Measurements from ENCODE around the gene ZNFX1.

ZNFX1 gene

DNA sequence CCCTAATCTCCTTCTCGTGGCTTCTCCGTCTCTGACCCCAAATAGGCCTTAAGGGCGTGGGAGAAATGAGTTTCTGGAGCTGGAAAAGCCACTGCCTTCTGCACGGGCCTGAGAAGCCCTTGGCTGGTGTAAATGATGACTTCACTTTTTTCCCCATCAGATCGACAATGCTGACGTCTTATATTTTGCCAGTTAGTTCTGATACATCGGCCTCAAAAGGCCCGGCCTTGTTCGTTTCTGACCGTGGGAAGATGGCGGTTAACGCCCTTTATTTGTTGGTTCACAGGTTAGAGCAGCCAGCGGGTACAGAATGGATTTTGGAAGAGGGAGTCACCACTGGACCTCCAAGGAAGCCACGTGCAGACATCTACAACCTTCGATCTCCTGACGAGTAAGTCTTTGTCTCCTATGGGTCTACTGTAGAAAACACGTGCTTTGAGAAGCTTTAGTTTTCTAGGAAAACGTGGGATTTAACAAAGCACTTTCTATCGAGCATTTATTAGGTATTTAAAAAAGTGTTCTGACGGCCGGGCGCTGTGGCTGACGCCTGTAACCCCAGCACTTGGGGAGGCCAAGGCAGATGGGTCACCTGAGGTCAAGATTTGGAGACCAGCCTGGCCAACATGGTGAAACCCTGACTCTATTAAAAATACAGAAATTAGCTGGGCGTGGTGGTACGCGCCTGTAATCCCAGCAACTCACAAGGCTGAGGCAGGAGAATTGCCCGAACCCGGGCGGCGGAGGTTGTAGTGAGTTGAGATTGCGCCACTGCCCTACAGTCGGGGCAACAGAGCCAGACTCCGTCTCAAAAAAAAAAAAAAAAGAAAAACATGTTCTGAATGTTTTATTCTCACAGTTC is 1.2 kb upstream of the ZNFX1 start:
- DNase-seq (ENCODE audit: low read depth) = no peak

GRCh38 chr20:49277786-49278035 is 146 bp downstream of the ZNFX1 start:
- DNase-seq (ENCODE audit: low read depth) = no peak

- no peak for DNase-seq (ENCODE audit: low read depth)
These were observed 684 bp downstream of the ZNFX1 start for GRCh38 chr20:49276961-49277785.

GRCh38 chr20:49276161-49276960 is 1.5 kb downstream of the ZNFX1 start:
- no peak for DNase-seq (ENCODE audit: low read depth)

DNA sequence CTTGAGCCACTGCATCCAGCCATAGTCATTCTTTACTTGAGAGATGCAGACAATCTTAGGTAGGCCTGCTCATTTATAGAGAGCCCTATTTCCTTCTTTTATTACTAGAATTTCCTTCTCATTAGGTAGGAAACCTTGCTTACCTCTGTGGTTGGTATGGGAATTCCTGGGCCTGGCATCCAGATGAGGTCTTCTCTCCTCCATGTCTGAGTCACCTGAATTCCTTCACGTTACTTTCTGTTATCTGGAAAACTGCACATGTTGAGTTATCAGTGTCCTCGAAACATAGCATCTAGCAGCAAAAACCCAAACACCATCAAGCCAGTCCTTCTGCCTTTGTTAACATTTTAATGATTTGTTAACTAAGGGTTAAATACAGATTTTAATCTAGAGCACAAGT is 2.2 kb downstream of the ZNFX1 start:
- no peak for DNase-seq (ENCODE audit: low read depth)

- DNase-seq (ENCODE audit: low read depth) = no peak
These were observed 2.6 kb downstream of the ZNFX1 start for GRCh38 chr20:49275216-49275615.

- no peak for DNase-seq (ENCODE audit: low read depth)
These were observed 4.1 kb downstream of the ZNFX1 start for GRCh38 chr20:49273696-49274277.

- DNase-seq (ENCODE audit: low read depth) = no peak
These were observed 5.2 kb downstream of the ZNFX1 start for GRCh38 chr20:49272654-49273053.

DNA sequence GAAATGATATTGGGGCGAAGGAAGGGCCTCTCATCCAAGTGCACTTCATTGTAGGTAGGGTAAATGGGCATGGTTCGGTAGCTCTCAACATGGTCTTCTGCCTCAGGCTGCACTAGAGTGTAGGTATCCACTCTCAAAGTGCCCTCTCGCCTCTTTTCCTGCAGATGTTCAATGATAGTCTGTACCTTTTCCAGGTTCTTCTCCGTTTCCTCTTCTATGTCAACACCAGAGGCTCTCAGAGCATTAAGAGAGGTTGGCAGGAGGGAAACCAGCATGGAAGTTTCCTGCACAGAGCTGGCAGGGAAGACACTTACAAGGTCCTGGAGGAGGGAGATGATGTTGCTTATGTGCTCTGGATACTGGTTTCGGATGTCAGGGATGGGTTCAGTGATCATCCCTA is 7.1 kb downstream of the ZNFX1 start:
- DNase-seq (ENCODE audit: low read depth) = no peak

- no peak for DNase-seq (ENCODE audit: low read depth)
These were observed 7.7 kb downstream of the ZNFX1 start for GRCh38 chr20:49270177-49270576.

- DNase-seq (ENCODE audit: low read depth) = no peak
These were observed 9.1 kb downstream of the ZNFX1 start for GRCh38 chr20:49268600-49269365.

GRCh38 chr20:49267327-49267726 is 10.5 kb downstream of the ZNFX1 start:
- no peak for DNase-seq (ENCODE audit: low read depth)

- DNase-seq (ENCODE audit: low read depth) = no peak
These were observed 15.4 kb downstream of the ZNFX1 start for GRCh38 chr20:49262444-49262843.

DNA sequence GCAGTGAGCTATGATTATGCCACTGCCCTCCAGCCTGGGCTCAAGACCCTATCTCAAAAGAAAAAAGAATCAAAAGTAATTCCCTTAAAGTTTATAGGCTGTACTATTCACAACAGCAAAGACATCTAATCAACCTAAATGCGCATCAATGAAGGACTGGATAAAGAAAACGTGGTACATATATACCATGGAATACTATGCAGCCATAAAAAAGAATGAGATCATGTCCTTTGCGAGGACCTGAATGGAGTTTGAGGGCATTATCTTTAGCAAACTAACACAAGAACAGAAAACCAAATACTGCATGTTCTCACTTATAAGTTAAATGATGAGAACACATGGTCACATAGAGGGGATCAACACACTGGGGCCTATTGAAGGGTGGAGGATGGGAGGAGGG is 16.7 kb downstream of the ZNFX1 start:
- no peak for DNase-seq (ENCODE audit: low read depth)

DNA sequence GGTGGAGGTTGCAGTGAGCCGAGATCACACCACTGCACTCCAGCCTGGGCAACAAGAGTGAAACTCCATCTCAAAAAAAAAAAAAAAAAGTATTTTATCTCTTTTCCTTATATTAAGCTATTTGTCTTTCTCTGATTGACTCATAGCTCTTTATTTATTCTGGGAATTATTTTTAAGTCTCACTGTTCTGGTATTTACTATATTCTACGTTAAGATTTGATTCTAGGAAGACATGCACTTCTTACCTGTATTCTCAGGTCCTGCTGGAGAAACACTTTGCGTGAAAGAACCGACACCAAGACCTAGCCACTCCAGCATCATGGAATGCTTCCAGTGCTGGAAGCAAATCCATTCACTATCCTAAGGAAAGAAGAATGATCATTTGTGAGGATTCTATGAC is 17.6 kb downstream of the ZNFX1 start:
- no peak for DNase-seq (ENCODE audit: low read depth)

DNA sequence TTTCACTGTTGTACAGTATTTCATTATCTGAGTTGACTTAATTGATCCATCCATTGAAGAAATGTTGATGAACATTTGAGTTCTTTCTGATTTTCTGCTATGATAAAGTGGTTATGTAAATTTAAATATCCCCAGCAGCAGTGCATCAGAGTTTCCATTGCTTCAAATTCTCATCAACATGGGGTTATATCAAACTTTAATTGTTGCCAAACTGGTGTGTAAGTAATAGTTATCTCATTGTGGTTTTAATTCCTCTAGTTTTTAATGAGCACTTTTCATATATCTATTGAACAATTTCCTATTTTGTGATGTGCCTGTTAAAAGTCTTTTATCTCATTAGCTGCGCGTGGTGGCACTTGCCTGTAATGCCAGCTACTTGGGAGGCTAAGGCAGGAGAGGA is 18.1 kb downstream of the ZNFX1 start:
- no peak for DNase-seq (ENCODE audit: low read depth)

DNA sequence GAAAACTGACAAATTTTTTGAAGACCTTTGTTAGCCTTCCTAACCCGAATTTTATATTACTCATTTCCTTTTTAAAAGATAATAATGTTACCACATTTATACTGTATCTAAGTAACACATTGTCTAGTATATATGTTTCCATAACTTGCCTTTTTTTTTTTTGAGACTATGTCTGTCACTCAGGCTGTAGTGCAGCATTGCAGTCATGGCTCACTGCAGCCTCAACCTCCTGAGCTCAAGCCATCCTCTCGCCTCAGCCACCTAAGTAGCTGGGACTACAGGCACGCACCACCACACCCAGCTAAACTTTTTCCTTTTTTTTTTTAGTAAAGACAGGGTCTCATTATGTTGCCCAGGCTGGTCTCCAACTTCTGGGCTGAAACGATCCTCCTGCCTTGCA is 18.6 kb downstream of the ZNFX1 start:
- DNase-seq (ENCODE audit: low read depth) = no peak

DNA sequence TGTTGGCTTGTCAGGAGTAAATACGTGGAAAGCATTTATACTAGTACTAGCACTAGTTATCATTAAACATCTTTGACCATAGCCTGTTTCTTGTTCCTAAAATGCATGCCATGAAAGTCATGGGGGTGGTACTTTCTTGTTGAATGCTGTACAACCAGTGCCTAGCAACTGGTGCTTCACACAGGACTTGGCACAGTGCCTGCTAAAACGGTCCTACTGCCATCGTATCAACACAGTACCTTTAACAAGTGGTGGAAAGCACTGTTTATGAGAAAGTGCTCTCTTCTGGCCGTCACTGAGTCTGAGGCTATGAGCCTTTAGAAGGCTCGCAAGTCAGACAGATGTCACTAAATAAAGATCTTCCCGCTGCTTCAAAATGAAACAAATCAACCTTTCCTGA is 21.6 kb downstream of the ZNFX1 start:
- DNase-seq (ENCODE audit: low read depth) = no peak

GRCh38 chr20:49252556-49253350 is 25.1 kb downstream of the ZNFX1 start:
- DNase-seq (ENCODE audit: low read depth) = no peak

- DNase-seq (ENCODE audit: low read depth) = no peak
These were observed 28.8 kb downstream of the ZNFX1 start for GRCh38 chr20:49248879-49249665.

All from activated T-helper 1 cell treated with Interleukin-2 at 50 U/mL for 16 hours (primary cell).